Testis (tissue), 3 donors: ENCODE measurements around the gene CEACAM20. TPM values are rescaled to one million over a fixed set of nuclear protein-coding genes. Genes with fewer than 3 reads are reported as not detected.
A peak's percentile ranks its signal among the peaks of the same experiment; 100 is the strongest.

ENCODE experiments used
- DNase-seq: peaks from one replicate; pipeline ENCODE4 v3.0.0-alpha.2; 2019
- H3K27ac ChIP-seq, 2 donors: fragments of 200-600 bp; sonication (generic); one replicate each; pipeline ENCODE4 v1.5.1; 2019
- H3K27me3 ChIP-seq: fragments of 200-600 bp; sonication (generic); one replicate; pipeline ENCODE4 v1.5.1; 2019
- H3K36me3 ChIP-seq: fragments of 200-600 bp; sonication (generic); one replicate; pipeline ENCODE4 v1.5.1; 2017; ENCODE audit warnings: low read depth; ENCODE audit errors: missing control alignments
- H3K4me1 ChIP-seq: fragments of 200-600 bp; sonication (generic); one replicate; pipeline ENCODE4 v1.5.1; 2019
- H3K4me3 ChIP-seq, 2 donors: fragments of 200-600 bp; sonication (generic); one replicate each; pipeline ENCODE4 v1.5.1; 2017 to 2019
- H3K9me3 ChIP-seq: fragments of 200-600 bp; sonication (generic); one replicate; pipeline ENCODE4 v1.5.1; 2017
- CTCF ChIP-seq, 3 experiments: fragments of 450-650 bp in 2 of 3; fragments of 200-600 bp in 1 of 3; sonication (generic) in 1 of 3; IDR thresholded peaks; one replicate each; pipeline ENCODE4 v1.5.1; 2016 to 2019; ENCODE audit warnings: antibody characterized with exemption in 3 of 3, mild to moderate bottlenecking in 2 of 3, moderate library complexity in 1 of 3
- POLR2A ChIP-seq: fragments of 450-650 bp; IDR thresholded peaks from one replicate; pipeline ENCODE4 v1.6.1; 2017; ENCODE audit warnings: antibody characterized with exemption, mild to moderate bottlenecking, moderate library complexity
- WGBS, 2 donors: methylation state at CpG; one replicate each; pipeline ENCODE4 v1.1.5; 2018; 5-methylcytosine and 5-hydroxymethylcytosine counted together
- intact Hi-C: fragments of 100-400 bp; cut with DNase I; formaldehyde crosslinking; loops from one replicate; pipeline ENCODE4 v1.15.1; 2023; ENCODE audit warnings: low total_unique reads
- polyA plus RNA-seq: library from polyadenylated mRNA; stranded (reverse); fragments of 350-450 nt; fragmentation: Illumina TruSeq; extraction: RNeasy Lipid Tissue Mini Kit (QIAGEN cat#74804); gene quantifications from one replicate; pipeline ENCODE4 v1.2.3, GENCODE V29; 2014; ENCODE audit warnings: low read depth, low replicate concordance; ENCODE audit not compliant: insufficient read depth
- total RNA-seq, 2 donors: library from RNA; depleted of rRNA; stranded (reverse); fragments of >200 nt; gene quantifications; one replicate each; pipeline ENCODE4 v1.2.3, GENCODE V29; 2016

Gene CEACAM20
- total and polyA plus RNA-seq, 3 donors from 2014 or later: 0.53 to 0.87 (median 0.62) TPM

GRCh38 chr19:44509478-44509877 is 20.0 kb downstream of the CEACAM20 start:
- Histone ChIP-seq H3K4me1 (no peaks in the 10 kb centered on the region), H3K4me3 (no peak overlapping the region), H3K36me3 (no peaks in the 10 kb centered on the region), H3K27ac (no peak overlapping the region), H3K9me3 (no peaks in the 10 kb centered on the region), H3K27me3 (no peaks in the 10 kb centered on the region)
- no peak for DNase-seq
- no peak for TF ChIP-seq CTCF (IDR thresholded peaks at IDR 0.05)
- no peak for TF ChIP-seq POLR2A
- intact Hi-C loops: no loop called here

DNA sequence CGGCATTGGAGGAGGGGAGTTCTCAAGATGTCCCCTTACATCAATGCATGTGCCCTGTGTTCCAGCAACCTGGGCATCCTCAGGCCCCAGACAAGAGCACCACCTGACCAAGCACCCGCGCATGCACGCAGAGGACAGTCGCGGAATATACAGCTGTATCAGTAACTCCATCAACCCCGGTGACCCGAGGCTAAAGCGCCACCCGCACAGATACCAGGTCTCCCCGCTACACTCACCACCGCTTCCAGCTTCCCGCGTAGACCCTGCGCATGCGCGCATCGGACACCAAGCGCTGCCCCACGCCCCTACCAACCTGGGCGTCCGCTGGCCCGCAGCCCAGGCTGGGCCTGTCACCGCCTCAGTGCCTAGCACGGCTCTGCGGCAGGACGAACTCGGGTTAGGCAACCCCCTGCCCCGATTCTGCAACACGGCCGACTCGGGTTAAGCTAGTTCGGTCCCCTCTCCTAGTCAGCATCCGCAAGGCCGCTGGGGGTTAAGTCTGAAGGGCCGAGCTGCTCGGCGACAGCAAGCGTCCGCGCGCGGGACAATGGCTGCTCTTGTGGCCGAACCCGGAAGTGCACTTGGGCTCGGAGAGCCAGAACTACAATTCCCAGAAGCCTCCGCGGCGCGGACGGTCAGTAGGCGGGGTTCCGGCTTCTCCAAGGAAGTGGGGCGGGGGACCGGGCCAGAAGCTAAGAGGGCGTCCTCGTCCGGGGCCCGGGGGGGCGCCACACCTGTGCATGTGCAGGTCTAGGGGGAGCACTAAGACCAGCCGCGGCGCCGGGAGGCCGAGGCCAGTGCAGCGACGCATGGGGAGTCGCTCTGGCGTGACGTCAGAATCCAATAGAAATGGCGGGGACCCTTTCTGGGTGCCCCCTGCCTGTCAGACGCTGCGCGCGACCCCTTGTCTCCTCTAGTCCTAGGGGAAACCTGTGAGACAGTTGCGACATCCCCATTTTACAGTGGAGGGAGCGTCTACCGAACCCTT is 29.2 kb downstream of the CEACAM20 start, which contains the start of gene ZNF180:
ZNF180 (minus strand) TSS at position 561 of the 988 bp plus-strand sequence. CDS start 3,188 bp downstream, outside the sequence.
- intact Hi-C loops: no loop called here
- peak within 1 kb of the TSS; percentile 70 to 78 for H3K4me3 ChIP-seq
- H3K36me3 ChIP-seq: no peaks in the 10 kb centered on the region
- peaks cover 9% of the 10 kb centered on the region for H3K4me1 ChIP-seq
- H3K9me3 ChIP-seq: no peaks in the 10 kb centered on the region
- no peaks in the 10 kb centered on the region for H3K27me3 ChIP-seq
- peak; percentile 97 for DNase-seq
- peak within 1 kb of the TSS; percentile 71 to 83 for H3K27ac ChIP-seq
- TF ChIP-seq CTCF (IDR thresholded peaks at IDR 0.05) (peak; percentile 69 to 75 (median 71)), POLR2A (no peak)
- 0% methylated on average over 16 to 74 of the region's 78 CpGs for WGBS, 2 donors

- Histone ChIP-seq H3K27me3 (no peaks in the 10 kb centered on the region), H3K27ac (no peak overlapping the region), H3K36me3 (no peaks in the 10 kb centered on the region), H3K4me3 (peak overlapping the region; percentile 70 to 78), H3K9me3 (no peaks in the 10 kb centered on the region), H3K4me1 (peaks cover 9% of the 10 kb centered on the region)
- intact Hi-C loops: no loop called here
- DNase-seq: no peak
- WGBS, 2 donors: 14 to 15% methylated on average over 6 of the region's 6 CpGs
- TF ChIP-seq POLR2A (no peak), CTCF (IDR thresholded peaks at IDR 0.05) (no peak)
These were observed 29.9 kb downstream of the CEACAM20 start for GRCh38 chr19:44499559-44499958.

DNA sequence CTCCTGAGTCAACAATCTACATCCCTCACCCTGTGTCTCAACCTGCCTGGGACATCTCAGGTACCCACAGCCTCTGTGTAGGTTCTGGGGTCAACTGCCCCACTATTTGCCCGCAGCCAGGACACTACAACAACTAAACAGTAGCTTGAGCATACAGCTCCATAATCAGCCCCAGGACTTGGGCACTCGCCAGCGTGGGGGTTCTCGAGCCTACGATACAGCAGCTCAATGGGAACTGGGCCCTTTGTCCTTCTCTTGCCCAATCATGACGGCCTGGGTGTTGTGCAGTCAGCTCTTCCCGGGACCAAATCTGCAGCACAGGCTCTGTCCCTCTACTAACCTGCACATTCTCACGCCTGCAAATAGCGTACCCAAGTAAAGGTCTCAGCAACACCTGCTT is 30.5 kb downstream of the CEACAM20 start:
- no peak overlapping the region for H3K27ac ChIP-seq
- no peak overlapping the region for H3K4me3 ChIP-seq
- TF ChIP-seq POLR2A (no peak), CTCF (IDR thresholded peaks at IDR 0.05) (no peak)
- no peaks in the 10 kb centered on the region for H3K9me3 ChIP-seq
- H3K27me3 ChIP-seq: no peaks in the 10 kb centered on the region
- H3K4me1 ChIP-seq: peaks cover 9% of the 10 kb centered on the region
- 65 to 67% methylated on average over 9 of the region's 9 CpGs for WGBS, 2 donors
- no peaks in the 10 kb centered on the region for H3K36me3 ChIP-seq
- intact Hi-C loops: no loop called here
- DNase-seq: no peak
